B cell (primary cell): ENCODE measurements around the gene CPT1A. TPM values are rescaled to one million over a fixed set of nuclear protein-coding genes. Genes with fewer than 3 reads are reported as not detected.

ENCODE experiments used
- ATAC-seq: fragments of 200-7000 bp; cut with Tn5 transposase; one replicate; pipeline ENCODE4 v1.10.0; 2021; ENCODE audit warnings: low read depth, mild to moderate bottlenecking, moderate number of reproducible peaks, moderate library complexity
- CTCF ChIA-PET: fragments of 350-600 bp; sonication (Branson Sonifier 250); formaldehyde crosslinking; loops from one replicate; lab custom pipeline; 2021; ENCODE audit warnings: antibody characterized with exemption, inconsistent platforms; lab: Charles Lee
- POLR2A ChIA-PET: fragments of 350-600 bp; sonication (Branson Sonifier 250); formaldehyde crosslinking; loops from one replicate; lab custom pipeline; 2021; ENCODE audit warnings: antibody characterized with exemption; lab: Charles Lee
- DNase-seq: peaks from one replicate; pipeline ENCODE4 v3.0.0; 2013
- H2AFZ ChIP-seq: 2 replicates; pipeline ENCODE4 v1.6.1; 2012; ENCODE audit warnings: mild to moderate bottlenecking, low read depth, low read length; ENCODE audit not compliant: insufficient read depth, poor library complexity, severe bottlenecking
- H3K27ac ChIP-seq, 2 donors: 1 replicate in 1 of 2; 2 replicates in 1 of 2; pipeline ENCODE4 v1.5.1; 2012 to 2013; ENCODE audit warnings: low read length in 2 of 2, mild to moderate bottlenecking in 2 of 2, moderate library complexity in 1 of 2
- H3K27me3 ChIP-seq, 4 experiments: fragments of 200-600 bp in 1 of 4; sonication (generic) in 1 of 4; replicated peaks in 1 of 4; 1 replicate in 2 of 4; 2 replicates in 2 of 4; pipeline versions ENCODE4 v1.6.1 to v1.7.0; 2013 to 2016; ENCODE audit warnings: low read length in 3 of 4, mild to moderate bottlenecking in 2 of 4, mixed read lengths in 1 of 4, moderate library complexity in 1 of 4; ENCODE audit not compliant: insufficient read depth in 4 of 4, control insufficient read depth in 3 of 4; ENCODE audit errors: control extremely low read depth in 1 of 4
- H3K36me3 ChIP-seq, 2 experiments: replicated peaks in 1 of 2; 1 replicate in 1 of 2; 2 replicates in 1 of 2; pipeline versions ENCODE4 v1.6.1 to v1.7.1; 2013; ENCODE audit warnings: low read length in 1 of 2; ENCODE audit not compliant: insufficient read depth in 2 of 2, control insufficient read depth in 1 of 2; ENCODE audit errors: control extremely low read depth in 1 of 2, extremely low read depth in 1 of 2
- H3K4me1 ChIP-seq, 2 donors: fragments of 200-600 bp in 1 of 2; sonication (generic) in 1 of 2; 1 replicate in 1 of 2; 2 replicates in 1 of 2; pipeline versions ENCODE4 v1.5.1 to v1.6.1; 2013 to 2017; ENCODE audit warnings: low read length in 2 of 2; ENCODE audit not compliant: control insufficient read depth in 2 of 2, insufficient read depth in 2 of 2
- H3K4me2 ChIP-seq: replicated peaks from 2 replicates; pipeline ENCODE3; 2012; ENCODE audit warnings: mild to moderate bottlenecking, low read depth, low read length; ENCODE audit not compliant: poor library complexity, severe bottlenecking
- H3K4me3 ChIP-seq, 5 experiments: fragments of 200-600 bp in 1 of 5; sonication (generic) in 1 of 5; 1 replicate in 3 of 5; 2 replicates in 2 of 5; pipeline versions ENCODE4 v1.5.1 to v1.7.0; 2011 to 2016; ENCODE audit warnings: low read length in 4 of 5, mild to moderate bottlenecking in 4 of 5, low read depth in 2 of 5, control low read depth in 1 of 5, moderate library complexity in 1 of 5; ENCODE audit not compliant: insufficient read depth in 1 of 5; ENCODE audit errors: control extremely low read depth in 1 of 5, extremely low read depth in 1 of 5
- H3K79me2 ChIP-seq: fragments of 200-600 bp; sonication (generic); one replicate; pipeline ENCODE4 v1.6.0; 2016; ENCODE audit warnings: low read length; ENCODE audit not compliant: control insufficient read depth, insufficient read depth
- H3K9ac ChIP-seq: fragments of 200-600 bp; sonication (generic); 2 replicates; pipeline ENCODE4 v1.6.1; 2017; ENCODE audit warnings: mild to moderate bottlenecking, low read length, moderate library complexity
- H3K9me3 ChIP-seq, 3 donors: one replicate each; pipeline versions ENCODE4 v1.6.1 to v1.7.1; 2013; ENCODE audit warnings: low read length in 2 of 3; ENCODE audit not compliant: control insufficient read depth in 2 of 3, insufficient read depth in 1 of 3; ENCODE audit errors: control extremely low read depth in 1 of 3
- H4K20me1 ChIP-seq: 2 replicates; pipeline ENCODE4 v1.6.0; 2012; ENCODE audit warnings: mild to moderate bottlenecking, low read length; ENCODE audit not compliant: insufficient read depth, control insufficient read depth, poor library complexity, severe bottlenecking
- H3K27ac Mint-ChIP-seq: one replicate; pipeline ENCODE4 v1.8.0; 2021; ENCODE audit warnings: mixed read lengths
- H3K27me3 Mint-ChIP-seq: one replicate; pipeline ENCODE4 v1.8.0; 2021; ENCODE audit warnings: mixed read lengths
- H3K4me1 Mint-ChIP-seq: one replicate; pipeline ENCODE4 v1.8.0; 2021; ENCODE audit warnings: mixed read lengths
- H3K4me3 Mint-ChIP-seq: one replicate; pipeline ENCODE4 v1.8.0; 2021; ENCODE audit warnings: mixed read lengths
- H3K9me3 Mint-ChIP-seq: one replicate; pipeline ENCODE4 v1.8.0; 2022; ENCODE audit warnings: mixed read lengths; ENCODE audit not compliant: insufficient read depth
- CTCF ChIP-seq: fragments of 200-600 bp; IDR thresholded peaks from one replicate; pipeline ENCODE4 v1.8.0; 2022; ENCODE audit warnings: antibody characterized with exemption, mild to moderate bottlenecking
- EZH2 ChIP-seq: IDR thresholded peaks from 2 replicates; pipeline ENCODE4 v1.6.1; 2012; ENCODE audit warnings: borderline replicate concordance, low read depth, mild to moderate bottlenecking, moderate library complexity, low read length; ENCODE audit not compliant: insufficient read depth, poor library complexity, severe bottlenecking
- WGBS: methylation state at CpG from one replicate; pipeline ENCODE4 v1.1.5; 2013; ENCODE audit warnings: missing lambda C conversion rate; ENCODE audit not compliant: insufficient coverage; 5-methylcytosine and 5-hydroxymethylcytosine counted together
- intact Hi-C: fragments of 100-400 bp; cut with micrococcal nuclease; formaldehyde crosslinking; loops from one replicate; pipeline ENCODE4 v1.10.0; 2022
- polyA plus RNA-seq: library from polyadenylated mRNA; depleted of rRNA; stranded (reverse); fragments of >200 nt; gene quantifications from 2 replicates; pipeline ENCODE4 v1.2.3, GENCODE V29; 2012
- total RNA-seq, 2 donors: library from RNA; stranded (reverse); fragments of 120-200 nt in 1 of 2; gene quantifications; 1 replicate in 1 of 2; 2 replicates in 1 of 2; pipeline versions ENCODE4 v1.2.3 to v1.2.4, GENCODE V29; 2013 to 2022

Gene CPT1A
- total and polyA plus RNA-seq, 2 donors (not counting 1 experiment from before 2014, with no cell fraction given): 15.6 to 40.8 TPM

- Mint-ChIP-seq H3K4me3 (no peak overlapping the region), H3K9me3 (no peaks in the 10 kb centered on the region), H3K27me3 (no peaks in the 10 kb centered on the region), H3K4me1 (peaks cover 52% of the 10 kb centered on the region), H3K27ac (peak overlapping the region; percentile 22)
- DNase-seq (no peak), ATAC-seq (no peak)
- no peak overlapping the region for H3K27ac ChIP-seq
- intact Hi-C loops: no loop called here
- ChIA-PET POLR2A (interaction anchor here (0.9 kb wide), 1 partner anchor 15 kb away, joined by 3 read pairs; no protein-coding TSS in a partner anchor), CTCF (interaction anchor here (1.1 to 3.9 kb wide), 3 partner anchors 14 to 232 kb away, joined by 3 to 19 read pairs (median 3); no protein-coding TSS in a partner anchor)
- H3K4me3 ChIP-seq: no peak overlapping the region
- no peak overlapping the region for H3K4me2 ChIP-seq
- H3K79me2 ChIP-seq: peaks cover 27% of the 10 kb centered on the region
- no peaks in the 10 kb centered on the region for H4K20me1 ChIP-seq
- TF ChIP-seq EZH2: no peak
- TF ChIP-seq CTCF: no peak
- no peaks in the 10 kb centered on the region for H3K36me3 ChIP-seq
- H3K4me1 ChIP-seq: peaks cover 18 to 32% of the 10 kb centered on the region in 2 donors
- H2AFZ ChIP-seq: no peak overlapping the region
- H3K27me3 ChIP-seq: no peaks in the 10 kb centered on the region
- no peaks in the 10 kb centered on the region for H3K9me3 ChIP-seq
- H3K9ac ChIP-seq: no peak overlapping the region
- WGBS: 47% methylated on average over 5 of the region's 7 CpGs
Observed at GRCh38 chr11:68816917-68817419, 24.7 kb downstream of the CPT1A start.

- Mint-ChIP-seq H3K27ac (no peak overlapping the region), H3K4me1 (peaks cover 50% of the 10 kb centered on the region)
- POLR2A ChIA-PET: no interaction called here
Observed at GRCh38 chr11:68816251-68816776, 25.4 kb downstream of the CPT1A start.

More at GRCh38 chr11:68816251-68816776, 25.4 kb downstream of the CPT1A start:
- Histone ChIP-seq H3K9ac (no peak overlapping the region), H3K79me2 (peaks cover 21% of the 10 kb centered on the region), H3K4me3 (no peak overlapping the region), H4K20me1 (no peaks in the 10 kb centered on the region), H3K9me3 (no peaks in the 10 kb centered on the region), H3K36me3 (no peaks in the 10 kb centered on the region), H3K4me1 (peaks cover 18 to 32% of the 10 kb centered on the region in 2 donors), H3K27me3 (no peaks in the 10 kb centered on the region), H3K4me2 (no peak overlapping the region), H3K27ac (no peak overlapping the region), H2AFZ (no peak overlapping the region)
- Mint-ChIP-seq H3K9me3 (no peaks in the 10 kb centered on the region), H3K4me3 (no peak overlapping the region), H3K27me3 (no peaks in the 10 kb centered on the region)
- intact Hi-C loops: no loop called here
- ATAC-seq (no peak), DNase-seq (no peak)
- TF ChIP-seq EZH2 (no peak), CTCF (no peak)
- CTCF ChIA-PET: no interaction called here
- 97% methylated on average over 18 of the region's 22 CpGs for WGBS
